Pancreas (tissue), 10 donors: ENCODE data around the gene MYO9B. TPM values are rescaled to one million over a fixed set of nuclear protein-coding genes. Genes with fewer than 3 reads are reported as not detected.

Source experiments
- ATAC-seq, 4 donors: fragments of 200-7000 bp; cut with Tn5 transposase; one replicate each; pipeline versions ENCODE4 v1.8.0 to v1.9.1; 2020; ENCODE audit warnings: mild to moderate bottlenecking in 4 of 4, moderate library complexity in 4 of 4
- DNase-seq, 6 donors: peaks; one replicate each; pipeline ENCODE4 v3.0.0-alpha.2; 2020
- FAIRE-seq: peaks from 2 replicates; lab custom pipeline; 2012; peaks lifted over from hg19 to GRCh38; lab: Jason Lieb, UNC
- H3K27ac ChIP-seq, 4 donors: fragments of 200-600 bp; sonication (generic); 1 replicate in 3 of 4; 2 replicates in 1 of 4; pipeline versions ENCODE4 v1.5.0 to v1.8.0; 2020
- H3K27me3 ChIP-seq, 4 donors: fragments of 200-600 bp; one replicate each; pipeline ENCODE4 v1.8.0; 2021
- H3K36me3 ChIP-seq, 3 donors: fragments of 200-600 bp; sonication (generic) in 1 of 3; one replicate each; pipeline versions ENCODE4 v1.5.0 to v1.8.0; 2020 to 2021
- H3K4me1 ChIP-seq, 3 donors: fragments of 200-600 bp; one replicate each; pipeline ENCODE4 v1.8.0; 2021
- H3K4me3 ChIP-seq, 4 donors: fragments of 200-600 bp; sonication (generic) in 2 of 4; one replicate each; pipeline versions ENCODE4 v1.5.0 to v1.8.0; 2020 to 2021
- H3K9me3 ChIP-seq, 4 donors: fragments of 200-600 bp; one replicate each; pipeline ENCODE4 v1.8.0; 2021
- WGBS, 2 donors: extraction: QIAGEN DNeasy Blood & Tissue Kit; methylation state at CpG; one replicate each; pipeline ENCODE4 v1.1.7; 2013; 5-methylcytosine and 5-hydroxymethylcytosine counted together
- intact Hi-C, 3 donors: fragments of 100-400 bp; cut with DNase I; formaldehyde crosslinking; loops; one replicate each; pipeline versions ENCODE4 v1.11.1 to v1.14.2; 2022
- polyA plus RNA-seq, 2 donors: library from polyadenylated mRNA; stranded (reverse); fragments of 200-250 nt; gene quantifications; one replicate each; pipeline ENCODE4 v1.2.3, GENCODE V29; 2013
- total RNA-seq, 6 donors: library from RNA; stranded (reverse); fragmentation: NEBNext Ultra II Directional in 4 of 6; extraction: Animal tissue kit (Norgen Biotek cat#: 25700) in 4 of 6; gene quantifications; one replicate each; pipeline versions ENCODE4 v1.2.1 to v1.2.4, GENCODE V29; 2021 to 2023
- TF ChIP-seq, protein P1 (sequence below), 4 donors: fragments of 200-600 bp; sonication (generic) in 3 of 4; IDR thresholded peaks; one replicate each; pipeline versions ENCODE4 v1.5.0 to v1.8.0; 2021; ENCODE audit warnings: antibody characterized with exemption in 4 of 4
- donor health status: healthy with polysubstance abuse.
- donor health status: DM: no; HTN: no; CAD: no; lungs with moderate emphysema.
- donor health status: DM: no; HTN: no; CAD: no.
- donor health status: control.
- donor health status: control.
- donor health status: Bipolar disorder and iron deficiency.
- donor health status: DM: yes; HTN: yes; CAD: no.
- donor health status: DM: no; HTN: no; CAD: no.
- donor health status: DM: no; HTN: no; CAD: no.
- donor health status: DM: yes; HTN: yes; CAD: no.

Gene MYO9B
- total and polyA plus RNA-seq, 8 donors, result 16.6 to 53.4 (median 23.4) TPM

DNA sequence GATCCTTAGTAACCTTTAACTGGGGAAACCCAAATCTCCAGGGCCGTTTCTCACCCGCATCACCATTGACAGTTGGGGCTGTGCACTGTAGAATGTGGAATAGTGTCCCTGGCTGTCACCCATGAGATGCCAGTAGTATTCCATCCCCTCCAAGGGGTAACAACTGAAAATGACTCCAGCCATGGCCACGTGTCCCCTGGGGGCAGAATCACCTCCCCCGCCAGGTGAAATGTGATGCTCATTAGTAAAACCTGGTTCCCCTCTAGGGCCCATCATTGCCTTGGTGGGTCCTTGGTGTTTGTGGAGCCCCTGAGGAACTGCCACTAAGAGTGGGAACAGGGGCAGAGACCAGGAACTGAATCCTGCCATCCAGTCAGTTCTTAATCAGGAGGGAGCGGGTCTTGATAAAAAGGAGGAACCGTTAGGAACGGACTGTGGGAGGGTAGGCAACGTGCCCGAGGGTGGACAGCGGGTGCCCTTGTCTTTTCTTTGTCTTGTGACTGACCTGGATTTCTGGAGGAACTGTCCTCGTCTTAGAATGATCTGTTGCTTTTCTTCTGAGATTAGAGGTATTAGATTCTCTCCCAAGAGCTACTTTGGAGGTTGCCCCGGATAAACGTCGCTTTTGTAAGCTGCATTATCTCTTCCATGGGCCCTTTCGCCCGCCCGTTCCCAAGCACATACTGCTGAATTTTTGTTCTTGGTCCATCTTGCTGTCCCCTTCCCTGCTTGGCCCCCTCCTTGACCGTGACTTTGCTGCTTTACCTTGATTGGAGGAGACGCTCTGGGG, 3.5 kb downstream of the MYO9B start:
- H3K4me1 ChIP-seq, result peaks cover 0 to 15% (median 0%) of the 10 kb centered on the region in 3 donors
- H3K9me3 ChIP-seq, result no peaks in the 10 kb centered on the region
- FAIRE-seq, result no peak
- intact Hi-C loops, result no loop called here
- WGBS, 2 donors, result 76 to 86% methylated on average over 19 of the region's 19 CpGs
- H3K27me3 ChIP-seq, result no peaks in the 10 kb centered on the region
- DNase-seq, result no peak
- no peaks in the 10 kb centered on the region for H3K36me3 ChIP-seq
- no peak for ATAC-seq
- H3K4me3 ChIP-seq, result no peak overlapping the region
- H3K27ac ChIP-seq, result peak overlapping the region in 3 of 4 donors; percentile 22 to 62 (median 51)
- TF ChIP-seq, protein P1, sequence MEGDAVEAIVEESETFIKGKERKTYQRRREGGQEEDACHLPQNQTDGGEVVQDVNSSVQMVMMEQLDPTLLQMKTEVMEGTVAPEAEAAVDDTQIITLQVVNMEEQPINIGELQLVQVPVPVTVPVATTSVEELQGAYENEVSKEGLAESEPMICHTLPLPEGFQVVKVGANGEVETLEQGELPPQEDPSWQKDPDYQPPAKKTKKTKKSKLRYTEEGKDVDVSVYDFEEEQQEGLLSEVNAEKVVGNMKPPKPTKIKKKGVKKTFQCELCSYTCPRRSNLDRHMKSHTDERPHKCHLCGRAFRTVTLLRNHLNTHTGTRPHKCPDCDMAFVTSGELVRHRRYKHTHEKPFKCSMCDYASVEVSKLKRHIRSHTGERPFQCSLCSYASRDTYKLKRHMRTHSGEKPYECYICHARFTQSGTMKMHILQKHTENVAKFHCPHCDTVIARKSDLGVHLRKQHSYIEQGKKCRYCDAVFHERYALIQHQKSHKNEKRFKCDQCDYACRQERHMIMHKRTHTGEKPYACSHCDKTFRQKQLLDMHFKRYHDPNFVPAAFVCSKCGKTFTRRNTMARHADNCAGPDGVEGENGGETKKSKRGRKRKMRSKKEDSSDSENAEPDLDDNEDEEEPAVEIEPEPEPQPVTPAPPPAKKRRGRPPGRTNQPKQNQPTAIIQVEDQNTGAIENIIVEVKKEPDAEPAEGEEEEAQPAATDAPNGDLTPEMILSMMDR (IDR thresholded peaks at IDR 0.05), result no peak

DNA sequence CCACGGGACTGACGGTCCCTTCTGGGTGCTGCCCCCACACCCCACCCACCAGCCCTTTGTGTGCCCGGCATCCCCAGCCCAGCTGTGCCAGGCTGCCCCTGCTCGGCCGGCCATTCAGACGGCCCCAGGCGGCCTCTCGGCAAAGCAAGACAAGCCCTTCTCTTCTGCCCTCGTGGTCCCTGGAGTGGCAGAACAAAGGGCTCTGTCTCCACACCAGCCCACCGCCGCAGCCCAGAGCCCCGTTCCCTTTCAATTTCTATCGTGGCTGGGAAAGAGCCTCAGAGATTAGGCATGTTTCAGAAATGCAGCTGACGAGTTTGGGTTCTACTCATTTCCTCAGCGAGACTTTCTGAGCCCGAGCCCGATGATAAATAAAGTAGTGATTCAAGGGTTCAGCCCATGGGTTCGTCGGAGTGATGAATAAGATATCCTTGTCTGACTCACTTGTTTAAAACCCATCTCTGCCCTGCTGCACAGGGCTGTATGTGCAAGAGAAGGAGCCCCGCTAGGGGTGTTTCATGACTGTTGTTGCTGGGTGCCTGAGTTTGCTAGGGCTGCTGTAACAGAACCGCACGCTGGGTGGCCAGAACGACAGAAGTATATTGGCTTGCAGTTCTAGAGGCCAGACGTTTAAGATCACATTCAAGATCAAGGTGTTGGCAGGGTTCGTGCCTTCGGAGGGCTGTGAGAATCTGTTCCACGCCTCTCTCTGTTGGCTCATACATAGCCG, 4.3 kb downstream of the MYO9B start:
- TF ChIP-seq, protein P1 (IDR thresholded peaks at IDR 0.05), result no peak
- intact Hi-C loops, result no loop called here
- H3K27ac ChIP-seq, result peak overlapping the region in 3 of 4 donors; percentile 22 to 62 (median 51)
- H3K4me3 ChIP-seq, result no peak overlapping the region
- H3K36me3 ChIP-seq, result no peaks in the 10 kb centered on the region
- H3K4me1 ChIP-seq, result peaks cover 0 to 10% (median 0%) of the 10 kb centered on the region in 3 donors
- FAIRE-seq, result no peak
- peak in 1 of 4 donors; percentile 1 for ATAC-seq
- no peaks in the 10 kb centered on the region for H3K9me3 ChIP-seq
- peak in 1 of 6 donors; percentile 26 for DNase-seq
- WGBS, 2 donors, result 73 to 76% methylated on average over 28 of the region's 28 CpGs
- H3K27me3 ChIP-seq, result no peaks in the 10 kb centered on the region

DNA sequence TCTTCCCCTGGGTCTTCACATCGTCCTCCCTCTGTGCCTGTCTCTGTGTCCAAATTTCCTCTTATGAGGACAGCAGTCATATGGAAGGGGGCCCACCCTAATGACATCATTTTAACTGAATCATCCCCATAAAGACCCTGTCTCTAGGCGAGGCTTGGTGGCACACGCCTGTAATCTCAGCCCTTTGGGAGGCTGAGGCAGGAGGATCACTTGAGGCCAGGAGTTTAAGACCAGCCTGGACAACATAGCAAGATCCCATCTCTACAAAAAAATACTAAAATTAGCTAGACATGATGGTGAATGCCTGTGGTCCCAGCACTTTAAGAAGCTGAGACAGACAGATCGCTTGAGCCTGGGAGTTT, 4.8 kb downstream of the MYO9B start:
- TF ChIP-seq, protein P1 (IDR thresholded peaks at IDR 0.05), result no peak
- H3K27me3 ChIP-seq, result no peaks in the 10 kb centered on the region
- H3K4me3 ChIP-seq, result no peak overlapping the region
- H3K4me1 ChIP-seq, result peaks cover 0 to 10% (median 0%) of the 10 kb centered on the region in 3 donors
- H3K36me3 ChIP-seq, result no peaks in the 10 kb centered on the region
- no peaks in the 10 kb centered on the region for H3K9me3 ChIP-seq
- peak overlapping the region in 2 of 4 donors; percentile 5 to 51 for H3K27ac ChIP-seq
- ATAC-seq (no peak), FAIRE-seq (no peak), DNase-seq (no peak)
- intact Hi-C loops, result no loop called here
- WGBS, 2 donors, result 90 to 92% methylated on average over 4 of the region's 4 CpGs

DNA sequence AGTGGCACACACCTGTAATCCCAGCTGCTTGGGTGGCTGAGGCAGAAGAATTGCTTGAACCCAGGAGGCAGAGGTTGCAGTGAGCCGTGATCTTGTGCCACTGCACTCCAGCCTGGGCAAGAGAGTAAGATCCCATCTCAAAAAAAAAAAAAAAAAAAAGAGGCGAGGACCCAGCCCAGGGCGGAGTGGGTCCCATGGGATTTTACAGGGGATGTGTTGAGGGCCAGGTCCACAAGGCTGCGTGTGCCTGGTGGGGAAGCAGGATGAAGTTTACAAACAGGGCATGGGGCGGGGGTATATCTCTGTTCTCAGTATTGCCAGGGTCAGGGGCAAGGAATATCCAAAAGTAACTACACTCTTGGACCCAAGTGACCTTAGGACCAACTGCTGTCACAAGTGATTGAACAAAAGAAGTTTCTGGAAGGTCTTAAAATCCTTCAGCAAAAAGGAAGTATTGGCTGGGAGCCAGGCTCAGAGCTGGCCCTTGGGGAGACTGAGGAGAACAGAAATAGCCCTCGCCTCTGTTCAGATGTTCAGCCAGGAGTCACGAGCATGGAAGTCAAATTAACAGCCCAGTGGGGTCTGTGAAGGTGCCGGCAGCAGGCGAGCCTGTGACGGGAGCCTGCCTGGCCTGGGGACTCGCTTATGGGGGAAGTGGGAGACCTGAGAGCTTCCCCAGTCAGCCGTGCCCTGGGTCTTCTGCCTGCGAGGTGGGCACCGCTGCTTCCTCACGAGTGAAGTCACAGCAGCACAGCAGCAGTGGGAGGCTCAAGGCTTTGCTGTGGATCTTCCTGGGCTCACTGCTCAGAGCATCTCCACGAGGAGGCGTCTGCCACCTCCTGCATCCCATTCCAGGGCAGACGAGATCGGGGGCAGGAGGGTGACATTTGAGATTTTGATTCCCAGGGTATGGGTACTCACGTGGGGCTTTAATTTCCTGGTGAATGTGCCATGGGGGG, 6.4 kb downstream of the MYO9B start:
- ATAC-seq, result peak in 1 of 4 donors; percentile 13
- 82% methylated on average over 19 to 20 of the region's 20 CpGs for WGBS, 2 donors
- Histone ChIP-seq H3K9me3 (no peaks in the 10 kb centered on the region), H3K27ac (no peak overlapping the region), H3K4me1 (peaks cover 0 to 5% (median 0%) of the 10 kb centered on the region in 3 donors), H3K27me3 (no peaks in the 10 kb centered on the region), H3K4me3 (no peak overlapping the region), H3K36me3 (no peaks in the 10 kb centered on the region)
- intact Hi-C loops, result no loop called here
- no peak for DNase-seq
- TF ChIP-seq, protein P1 (IDR thresholded peaks at IDR 0.05), result no peak
- FAIRE-seq, result no peak
